K562 (cell line): ENCODE measurements around the gene RPL3. TPM values are rescaled to one million over a fixed set of nuclear protein-coding genes. Genes with fewer than 3 reads are reported as not detected.

Experiments
- JUND ChIP-seq, 2 experiments: IDR thresholded peaks; 2 replicates in 1 of 2; 3 replicates in 1 of 2; pipeline ENCODE4 v1.6.1; 2011; ENCODE audit warnings: borderline replicate concordance in 2 of 2, low read depth in 2 of 2, low read length in 2 of 2, improper control_type of control experiment in 1 of 2, missing biosample characterization in 1 of 2, missing genetic modification characterization in 1 of 2, missing genetic modification reagents in 1 of 2
- TCF3 ChIP-seq: sonication (generic); formaldehyde crosslinking; IDR thresholded peaks from 2 replicates; pipeline ENCODE4 v1.4.0; 2020; ENCODE audit warnings: mild to moderate bottlenecking, missing genetic modification reagents
- TCF7L2 ChIP-seq: fragments of 150-350 bp; IDR thresholded peaks from 2 replicates; pipeline ENCODE4 v1.6.1; 2016; ENCODE audit warnings: low read depth, mild to moderate bottlenecking, low read length, moderate library complexity
- TSC22D4 ChIP-seq: fragments of 450-650 bp; IDR thresholded peaks from 2 replicates; pipeline ENCODE4 v1.6.1; 2016; ENCODE audit warnings: missing genetic modification characterization, missing biosample characterization, control low read depth
- polyA plus RNA-seq, 8 experiments: library from polyadenylated mRNA; depleted of rRNA in 4 of 8; stranded (reverse) in 5 of 8; unstranded in 3 of 8; fragments of >200 nt; fragmentation: Nextera tagmentation in 2 of 8; fragmentation: Illumina TruSeq in 1 of 8; extraction: Ambion mirVana in 2 of 8; extraction: Trizol in 1 of 8; gene quantifications; 2 replicates each; pipeline versions ENCODE4 v1.2.1 to v1.2.3, GENCODE V29; 2011 to 2014; ENCODE audit warnings: inconsistent platforms in 1 of 8, missing spikeins in 1 of 8
- total RNA-seq, 7 experiments: library from RNA; depleted of rRNA in 6 of 7; stranded (reverse); fragments of >200 nt in 6 of 7; fragmentation: Illumina TruSeq in 2 of 7; extraction: Trizol in 2 of 7; gene quantifications; 2 replicates each; pipeline versions ENCODE4 v1.2.1 to v1.2.3, GENCODE V29; 2011 to 2021; ENCODE audit warnings: low replicate concordance in 1 of 7
- TF ChIP-seq, protein P1 (sequence below): fragments of 250-450 bp; sonication (Bioruptor Pico); IDR thresholded peaks from 2 replicates; pipeline ENCODE4 v1.4.0; 2020; ENCODE audit warnings: mild to moderate bottlenecking, moderate library complexity
- TF ChIP-seq, protein P2 (sequence below): conservative IDR thresholded peaks from 2 replicates; pipeline ENCODE4 v1.6.1; 2011; ENCODE audit warnings: low read depth, mild to moderate bottlenecking, low read length; ENCODE audit not compliant: control insufficient read depth

Gene RPL3
- total and polyA plus RNA-seq, 9 of the 15 experiments (the other 6 are each of a cell fraction or from before 2014, with no cell fraction given), result 1,624 to 4,066 (median 2,565) TPM

DNA sequence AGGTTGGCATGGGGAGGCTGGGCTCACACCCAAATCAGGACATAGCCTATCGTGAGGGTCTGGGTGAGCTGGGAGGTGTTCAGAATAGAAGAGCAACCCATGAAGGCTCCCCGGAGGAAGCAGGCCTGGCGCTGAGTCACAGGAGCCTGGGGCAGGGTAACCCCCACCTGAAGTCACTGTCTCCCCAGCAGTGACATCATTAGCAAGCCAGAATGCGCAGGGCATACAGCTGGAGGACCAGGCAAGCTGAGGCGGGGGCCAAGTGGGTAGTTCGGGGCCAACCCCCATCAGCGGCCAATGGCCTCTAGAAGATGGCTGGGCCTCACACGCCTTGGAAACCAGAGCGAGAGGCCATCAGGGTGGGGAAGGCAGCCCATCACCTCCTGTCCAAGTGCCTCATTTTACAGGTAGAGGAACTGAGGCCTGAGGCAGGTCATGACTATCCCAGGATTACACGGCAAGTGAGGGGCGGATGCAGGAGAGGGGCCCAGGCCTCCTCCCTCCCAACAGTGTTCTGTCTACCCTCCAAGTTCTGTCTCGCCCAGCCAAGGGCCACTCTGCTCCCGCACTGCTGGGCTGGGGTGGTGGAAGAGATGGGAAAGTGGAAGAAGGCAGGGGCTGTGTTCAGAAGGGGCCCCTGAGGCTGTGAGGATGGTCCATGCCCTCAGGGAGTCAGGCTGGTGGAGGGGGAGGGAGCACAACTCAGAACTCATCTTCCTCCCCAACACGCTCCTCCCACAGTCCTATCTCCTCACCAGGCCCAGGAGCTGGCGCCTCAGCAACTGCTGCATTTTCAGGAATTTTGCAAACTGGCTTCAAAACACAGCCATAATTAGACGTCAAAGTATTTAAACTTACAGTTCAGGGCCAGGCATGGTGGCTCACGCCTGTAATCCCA is 24.6 kb downstream of the RPL3 start (continued):
- TF ChIP-seq JUND (IDR thresholded peaks at IDR 0.05; ENCODE audit: borderline replicate concordance, low read depth, low read length) (peak; percentile 29; the same call in 1 of the 2 replicates), JUND (tag; IDR thresholded peaks at IDR 0.05; ENCODE audit: borderline replicate concordance, low read depth, low read length) (no peak), TSC22D4 (no peak), TCF3 (CRISPR knock-in tag) (no peak), TCF7L2 (no peak)
- TF ChIP-seq, protein P1, sequence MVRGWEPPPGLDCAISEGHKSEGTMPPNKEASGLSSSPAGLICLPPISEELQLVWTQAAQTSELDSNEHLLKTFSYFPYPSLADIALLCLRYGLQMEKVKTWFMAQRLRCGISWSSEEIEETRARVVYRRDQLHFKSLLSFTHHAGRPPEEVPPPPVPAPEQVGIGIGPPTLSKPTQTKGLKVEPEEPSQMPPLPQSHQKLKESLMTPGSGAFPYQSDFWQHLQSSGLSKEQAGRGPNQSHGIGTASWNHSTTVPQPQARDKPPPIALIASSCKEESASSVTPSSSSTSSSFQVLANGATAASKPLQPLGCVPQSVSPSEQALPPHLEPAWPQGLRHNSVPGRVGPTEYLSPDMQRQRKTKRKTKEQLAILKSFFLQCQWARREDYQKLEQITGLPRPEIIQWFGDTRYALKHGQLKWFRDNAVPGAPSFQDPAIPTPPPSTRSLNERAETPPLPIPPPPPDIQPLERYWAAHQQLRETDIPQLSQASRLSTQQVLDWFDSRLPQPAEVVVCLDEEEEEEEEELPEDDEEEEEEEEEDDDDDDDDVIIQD (CRISPR knock-in tag), result no peak
- TF ChIP-seq, protein P2, sequence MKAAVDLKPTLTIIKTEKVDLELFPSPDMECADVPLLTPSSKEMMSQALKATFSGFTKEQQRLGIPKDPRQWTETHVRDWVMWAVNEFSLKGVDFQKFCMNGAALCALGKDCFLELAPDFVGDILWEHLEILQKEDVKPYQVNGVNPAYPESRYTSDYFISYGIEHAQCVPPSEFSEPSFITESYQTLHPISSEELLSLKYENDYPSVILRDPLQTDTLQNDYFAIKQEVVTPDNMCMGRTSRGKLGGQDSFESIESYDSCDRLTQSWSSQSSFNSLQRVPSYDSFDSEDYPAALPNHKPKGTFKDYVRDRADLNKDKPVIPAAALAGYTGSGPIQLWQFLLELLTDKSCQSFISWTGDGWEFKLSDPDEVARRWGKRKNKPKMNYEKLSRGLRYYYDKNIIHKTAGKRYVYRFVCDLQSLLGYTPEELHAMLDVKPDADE, result no peak
